HCT116 (cell line): Measurements from ENCODE around the gene TRIM65. TPM values are rescaled to one million over a fixed set of nuclear protein-coding genes. Genes with fewer than 3 reads are reported as not detected.

Experiments used
- total RNA-seq: library from RNA; stranded (reverse); gene quantifications from one replicate; pipeline ENCODE4 v1.2.1, GENCODE V29; 2021; ENCODE audit not compliant: unreplicated experiment

Gene TRIM65
- total RNA-seq, 1 experiment from 2014 or later, result 53.0 TPM

Other genes with a start within 250 kb of the TRIM65 start
- 83.3 TPM for gene RECQL5, start 229.8 kb downstream of the TRIM65 start, total RNA-seq
- gene SAP30BP, start 229.6 kb downstream of the TRIM65 start, total RNA-seq, result 149 TPM
- 568 TPM for gene ITGB4, start 175.5 kb downstream of the TRIM65 start, total RNA-seq
- gene GALK1, start 131.8 kb downstream of the TRIM65 start, total RNA-seq, result 57.8 TPM
- gene UNK, start 112.1 kb downstream of the TRIM65 start, total RNA-seq, result 40.6 TPM
- gene UNC13D, start 52.5 kb downstream of the TRIM65 start, total RNA-seq, result 20.2 TPM
- 132 TPM for gene WBP2, start 41.6 kb downstream of the TRIM65 start, total RNA-seq
- 86.7 TPM for gene TRIM47, start 18.4 kb downstream of the TRIM65 start, total RNA-seq
- gene MRPL38, start 7.9 kb upstream of the TRIM65 start, total RNA-seq, result 219 TPM
- 22.8 TPM for gene FBF1, start 44.1 kb upstream of the TRIM65 start, total RNA-seq
- gene ACOX1, start 82.2 kb upstream of the TRIM65 start, total RNA-seq, result 50.2 TPM
- gene TEN1, start 82.3 kb upstream of the TRIM65 start, total RNA-seq, result 18.5 TPM
- gene CDK3, start 103.9 kb upstream of the TRIM65 start, total RNA-seq, result 7.1 TPM
- gene EVPL, start 130.4 kb upstream of the TRIM65 start, total RNA-seq, result 58.0 TPM
- 152 TPM for gene SRP68, start 175.6 kb upstream of the TRIM65 start, total RNA-seq
- 0.27 TPM for gene GALR2, start 177.8 kb upstream of the TRIM65 start, total RNA-seq
- not detected for gene ZACN, start 182.2 kb upstream of the TRIM65 start, total RNA-seq
- gene EXOC7, start 206.8 kb upstream of the TRIM65 start, total RNA-seq, result 114 TPM
- gene FOXJ1, start 244.3 kb upstream of the TRIM65 start, total RNA-seq, result 0.61 TPM